Peyer's patch (tissue), 4 donors: ENCODE measurements around the gene MIGA1. TPM values are rescaled to one million over a fixed set of nuclear protein-coding genes. Genes with fewer than 3 reads are reported as not detected.

ENCODE experiments used
- DNase-seq, 3 donors: peaks; one replicate each; pipeline ENCODE4 v3.0.0-alpha.2; 2017 to 2019
- H3K27ac ChIP-seq, 4 donors: fragments of 200-600 bp; sonication (generic); one replicate each; pipeline ENCODE4 v1.5.1; 2016 to 2019
- H3K27me3 ChIP-seq, 2 donors: fragments of 200-600 bp; sonication (generic); one replicate each; pipeline ENCODE4 v1.5.1; 2019
- H3K36me3 ChIP-seq, 3 donors: fragments of 200-600 bp; sonication (generic); one replicate each; pipeline ENCODE4 v1.5.1; 2016 to 2019
- H3K4me1 ChIP-seq, 4 donors: fragments of 200-600 bp; sonication (generic); one replicate each; pipeline ENCODE4 v1.5.1; 2016 to 2019
- H3K4me3 ChIP-seq, 4 donors: fragments of 200-600 bp; sonication (generic); 1 replicate in 3 of 4; 2 replicates in 1 of 4; pipeline ENCODE4 v1.5.1; 2016 to 2019; ENCODE audit warnings: mild to moderate bottlenecking in 1 of 4
- H3K9me3 ChIP-seq, 4 donors: fragments of 200-600 bp; sonication (generic); one replicate each; pipeline ENCODE4 v1.5.1; 2016 to 2019; ENCODE audit warnings: mild to moderate bottlenecking in 1 of 4
- CTCF ChIP-seq, 6 experiments: fragments of 450-650 bp in 4 of 6; fragments of 200-600 bp in 2 of 6; sonication (generic) in 1 of 6; IDR thresholded peaks; one replicate each; pipeline ENCODE4 v1.5.1; 2017 to 2019; ENCODE audit warnings: antibody characterized with exemption in 6 of 6, mild to moderate bottlenecking in 3 of 6, moderate library complexity in 1 of 6
- POLR2A ChIP-seq, 2 donors: fragments of 450-650 bp; IDR thresholded peaks; one replicate each; pipeline ENCODE4 v1.5.1; 2017; ENCODE audit warnings: antibody characterized with exemption in 2 of 2, mild to moderate bottlenecking in 2 of 2, moderate library complexity in 2 of 2
- total RNA-seq, 4 donors: library from RNA; depleted of rRNA; stranded (reverse); fragments of >200 nt; gene quantifications; one replicate each; pipeline ENCODE4 v1.1.0, GENCODE V29; 2016

The MIGA1 gene
- total RNA-seq, 4 donors from 2014 or later: 7.4 to 21.9 (median 17.4) TPM

GRCh38 chr1:77926561-77927357, 147.3 kb downstream of the MIGA1 start:
- Histone ChIP-seq H3K27me3 (no peaks in the 10 kb centered on the region), H3K4me1 (no peaks in the 10 kb centered on the region), H3K9me3 (no peaks in the 10 kb centered on the region), H3K36me3 (no peaks in the 10 kb centered on the region), H3K27ac (no peak overlapping the region), H3K4me3 (peak overlapping the region; percentile 14 to 32 (median 22))
- DNase-seq: no peak
- no peak for TF ChIP-seq POLR2A (IDR thresholded peaks at IDR 0.05)
- no peak for TF ChIP-seq CTCF (IDR thresholded peaks at IDR 0.05)

- Histone ChIP-seq H3K4me1 (no peaks in the 10 kb centered on the region), H3K27me3 (no peaks in the 10 kb centered on the region), H3K4me3 (peak overlapping the region in 1 of 4 donors; percentile 20), H3K9me3 (no peaks in the 10 kb centered on the region), H3K36me3 (no peaks in the 10 kb centered on the region), H3K27ac (no peak overlapping the region)
- DNase-seq: no peak
- TF ChIP-seq POLR2A (IDR thresholded peaks at IDR 0.05) (no peak), CTCF (IDR thresholded peaks at IDR 0.05) (no peak)
Measured at GRCh38 chr1:77927414-77927813, 148.0 kb downstream of the MIGA1 start.

Other genes starting within 250 kb of the MIGA1 start
- gene ZZZ3, start 97.0 kb upstream of the MIGA1 start, total RNA-seq: 10 to 100 TPM; 44.6 to 67.8 (median 55.6) TPM
- 100 to 1,000 TPM in 1 of 4 donors, 10 to 100 TPM in 3; 78.9 to 109 (median 84.4) TPM for gene USP33, start 19.8 kb upstream of the MIGA1 start, total RNA-seq
- gene NEXN, start 109.0 kb downstream of the MIGA1 start, total RNA-seq: 10 to 100 TPM in 2 of 4 donors, 1 to 10 TPM in 2; 5.6 to 38.0 (median 10.5) TPM
- gene FUBP1, start 199.4 kb downstream of the MIGA1 start, total RNA-seq: 100 to 1,000 TPM in 3 of 4 donors, 10 to 100 TPM in 1; 76.4 to 196 (median 129) TPM
- gene DNAJB4, start 225.3 kb downstream of the MIGA1 start, total RNA-seq: 10 to 100 TPM in 3 of 4 donors, 1 to 10 TPM in 1; 8.8 to 38.0 (median 13.4) TPM